Mammary epithelial cell (primary cell): Measurements from ENCODE around the gene MYCT1.

Source experiments
- EZH2 ChIP-seq: IDR thresholded peaks from 2 replicates; pipeline ENCODE4 v1.6.1; 2012; ENCODE audit warnings: low read length, inconsistent platforms, borderline replicate concordance
- TF ChIP-seq, protein P1 (sequence below), 2 donors: IDR thresholded peaks in 1 of 2; conservative IDR thresholded peaks in 1 of 2; 2 replicates each; pipeline ENCODE4 v1.5.1; 2011 to 2012; ENCODE audit warnings: inconsistent platforms in 2 of 2, low read length in 2 of 2, mild to moderate bottlenecking in 2 of 2, control low read depth in 1 of 2, low read depth in 1 of 2; ENCODE audit not compliant: insufficient read depth in 1 of 2; ENCODE audit errors: extremely low read depth in 1 of 2

DNA sequence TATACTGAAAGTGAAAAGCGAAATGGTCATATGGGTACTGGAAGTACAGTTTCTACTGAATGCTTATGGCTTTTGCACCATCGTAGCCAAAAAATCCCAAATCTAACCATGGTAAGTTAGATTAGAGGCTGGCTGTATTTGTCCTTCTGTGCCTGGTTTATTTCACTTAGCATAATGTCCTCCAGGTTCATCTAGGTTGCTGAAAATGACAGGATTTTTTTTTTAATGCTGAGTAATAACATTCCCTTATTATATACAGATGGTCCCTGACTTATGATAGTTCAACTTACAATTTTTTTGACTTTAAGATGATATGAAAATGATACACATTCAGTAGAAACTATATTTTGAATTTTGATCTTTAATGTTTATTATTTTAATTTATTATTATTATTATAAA is 7.6 kb downstream of the MYCT1 start:
- TF ChIP-seq, protein P1, sequence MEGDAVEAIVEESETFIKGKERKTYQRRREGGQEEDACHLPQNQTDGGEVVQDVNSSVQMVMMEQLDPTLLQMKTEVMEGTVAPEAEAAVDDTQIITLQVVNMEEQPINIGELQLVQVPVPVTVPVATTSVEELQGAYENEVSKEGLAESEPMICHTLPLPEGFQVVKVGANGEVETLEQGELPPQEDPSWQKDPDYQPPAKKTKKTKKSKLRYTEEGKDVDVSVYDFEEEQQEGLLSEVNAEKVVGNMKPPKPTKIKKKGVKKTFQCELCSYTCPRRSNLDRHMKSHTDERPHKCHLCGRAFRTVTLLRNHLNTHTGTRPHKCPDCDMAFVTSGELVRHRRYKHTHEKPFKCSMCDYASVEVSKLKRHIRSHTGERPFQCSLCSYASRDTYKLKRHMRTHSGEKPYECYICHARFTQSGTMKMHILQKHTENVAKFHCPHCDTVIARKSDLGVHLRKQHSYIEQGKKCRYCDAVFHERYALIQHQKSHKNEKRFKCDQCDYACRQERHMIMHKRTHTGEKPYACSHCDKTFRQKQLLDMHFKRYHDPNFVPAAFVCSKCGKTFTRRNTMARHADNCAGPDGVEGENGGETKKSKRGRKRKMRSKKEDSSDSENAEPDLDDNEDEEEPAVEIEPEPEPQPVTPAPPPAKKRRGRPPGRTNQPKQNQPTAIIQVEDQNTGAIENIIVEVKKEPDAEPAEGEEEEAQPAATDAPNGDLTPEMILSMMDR (conservative IDR thresholded peaks at IDR 0.05 in 1 of 2, IDR thresholded peaks at IDR 0.05 in 1 of 2; ENCODE audit: extremely low read depth in 1 of 2, insufficient read depth in 1 of 2, low read depth in 1 of 2, low read length in 2 of 2): no peak
- TF ChIP-seq EZH2: no peak
